DND-41 (cell line): Measurements from ENCODE around the gene WNK2.

Source experiments
- ATAC-seq: fragments of 200-7000 bp; cut with Tn5 transposase; 3 replicates; pipeline ENCODE4 v1.9.1; 2021; ENCODE audit warnings: low read depth; ENCODE audit not compliant: insufficient read depth
- DNase-seq: peaks from one replicate; pipeline ENCODE4 v3.0.0-alpha.2; 2020
- H2AFZ ChIP-seq: 2 replicates; pipeline ENCODE4 v1.6.0; 2012; ENCODE audit warnings: low read depth, low read length
- H3K27ac ChIP-seq: 2 replicates; pipeline ENCODE4 v1.5.1; 2012; ENCODE audit warnings: low read length, inconsistent platforms
- H3K27me3 ChIP-seq: fragments of 200-600 bp; sonication (generic); 2 replicates; pipeline ENCODE4 v1.6.0; 2012; ENCODE audit warnings: low read length, mild to moderate bottlenecking, inconsistent platforms; ENCODE audit not compliant: insufficient read depth, poor library complexity
- H3K36me3 ChIP-seq: 2 replicates; pipeline ENCODE4 v1.5.1; 2012; ENCODE audit warnings: low read length, inconsistent platforms; ENCODE audit not compliant: insufficient read depth
- H3K4me1 ChIP-seq: 2 replicates; pipeline ENCODE4 v1.5.1; 2012; ENCODE audit warnings: mild to moderate bottlenecking, low read length; ENCODE audit not compliant: insufficient read depth
- H3K4me2 ChIP-seq: 2 replicates; pipeline ENCODE4 v1.6.0; 2012; ENCODE audit warnings: mild to moderate bottlenecking, moderate library complexity, low read length, inconsistent platforms; ENCODE audit not compliant: insufficient read depth
- H3K4me3 ChIP-seq, 2 experiments: fragments of 200-600 bp in 1 of 2; shearing (Covaris generic) in 1 of 2; 2 replicates each; pipeline ENCODE4 v1.5.1; 2012 to 2016; ENCODE audit warnings: inconsistent platforms in 2 of 2, low read length in 2 of 2, mild to moderate bottlenecking in 2 of 2, low read depth in 1 of 2, moderate library complexity in 1 of 2
- H3K79me2 ChIP-seq: 2 replicates; pipeline ENCODE4 v1.6.0; 2012; ENCODE audit warnings: low read length, inconsistent platforms; ENCODE audit not compliant: insufficient read depth
- H3K9ac ChIP-seq: 2 replicates; pipeline ENCODE4 v1.6.0; 2012; ENCODE audit warnings: low read depth, mild to moderate bottlenecking, inconsistent platforms, low read length, moderate library complexity
- H3K9me3 ChIP-seq: 2 replicates; pipeline ENCODE4 v1.5.1; 2012; ENCODE audit warnings: low read length, moderate library complexity, mild to moderate bottlenecking, inconsistent platforms; ENCODE audit not compliant: insufficient read depth, severe bottlenecking
- H4K20me1 ChIP-seq: 2 replicates; pipeline ENCODE4 v1.6.0; 2012; ENCODE audit warnings: low read length; ENCODE audit not compliant: insufficient read depth
- CTCF ChIP-seq: IDR thresholded peaks from 2 replicates; pipeline ENCODE4 v1.5.1; 2012; ENCODE audit warnings: borderline replicate concordance, low read length, moderate library complexity, mild to moderate bottlenecking; ENCODE audit not compliant: poor library complexity, severe bottlenecking; ENCODE audit errors: extremely low read depth
- EZH2 ChIP-seq: IDR thresholded peaks from 3 replicates; pipeline ENCODE4 v1.6.1; 2012; ENCODE audit warnings: borderline replicate concordance, low read depth, mild to moderate bottlenecking, moderate library complexity, low read length, inconsistent platforms; ENCODE audit not compliant: severe bottlenecking

Gene WNK2

GRCh38 chr9:93319301-93319991, 135.5 kb downstream of the WNK2 start:
- Histone ChIP-seq H3K79me2 (no peaks in the 10 kb centered on the region), H2AFZ (no peak overlapping the region), H3K36me3 (no peaks in the 10 kb centered on the region), H3K9ac (no peak overlapping the region), H3K4me2 (no peak overlapping the region), H3K27ac (no peak overlapping the region), H3K4me1 (no peaks in the 10 kb centered on the region), H3K9me3 (no peaks in the 10 kb centered on the region), H4K20me1 (no peaks in the 10 kb centered on the region), H3K27me3 (no peaks in the 10 kb centered on the region), H3K4me3 (no peak overlapping the region)
- ATAC-seq: no peak
- no peak for DNase-seq
- TF ChIP-seq EZH2: no peak
- TF ChIP-seq CTCF: no peak

GRCh38 chr9:93319992-93320500, 136.1 kb downstream of the WNK2 start:
- ATAC-seq (no peak), DNase-seq (no peak)
- H3K9me3 ChIP-seq: no peaks in the 10 kb centered on the region
- TF ChIP-seq EZH2: no peak
- no peak for TF ChIP-seq CTCF
- no peaks in the 10 kb centered on the region for H3K4me1 ChIP-seq
- no peak overlapping the region for H3K9ac ChIP-seq
- H2AFZ ChIP-seq: no peak overlapping the region
- H3K79me2 ChIP-seq: no peaks in the 10 kb centered on the region
- no peaks in the 10 kb centered on the region for H3K27me3 ChIP-seq
- no peak overlapping the region for H3K4me2 ChIP-seq
- H3K4me3 ChIP-seq: no peak overlapping the region
- no peak overlapping the region for H3K27ac ChIP-seq
- no peaks in the 10 kb centered on the region for H4K20me1 ChIP-seq
- H3K36me3 ChIP-seq: no peaks in the 10 kb centered on the region

- Histone ChIP-seq H2AFZ (no peak overlapping the region), H3K9ac (no peak overlapping the region), H3K36me3 (no peaks in the 10 kb centered on the region), H3K27ac (no peak overlapping the region), H3K79me2 (no peaks in the 10 kb centered on the region), H3K4me1 (no peaks in the 10 kb centered on the region), H4K20me1 (no peaks in the 10 kb centered on the region), H3K9me3 (no peaks in the 10 kb centered on the region), H3K4me3 (no peak overlapping the region), H3K4me2 (no peak overlapping the region), H3K27me3 (no peaks in the 10 kb centered on the region)
- TF ChIP-seq EZH2 (no peak), CTCF (no peak)
- DNase-seq (no peak), ATAC-seq (no peak)
These were observed 136.8 kb downstream of the WNK2 start for GRCh38 chr9:93320591-93321219.
